Measurements from ENCODE around the gene C1orf167.

DNA sequence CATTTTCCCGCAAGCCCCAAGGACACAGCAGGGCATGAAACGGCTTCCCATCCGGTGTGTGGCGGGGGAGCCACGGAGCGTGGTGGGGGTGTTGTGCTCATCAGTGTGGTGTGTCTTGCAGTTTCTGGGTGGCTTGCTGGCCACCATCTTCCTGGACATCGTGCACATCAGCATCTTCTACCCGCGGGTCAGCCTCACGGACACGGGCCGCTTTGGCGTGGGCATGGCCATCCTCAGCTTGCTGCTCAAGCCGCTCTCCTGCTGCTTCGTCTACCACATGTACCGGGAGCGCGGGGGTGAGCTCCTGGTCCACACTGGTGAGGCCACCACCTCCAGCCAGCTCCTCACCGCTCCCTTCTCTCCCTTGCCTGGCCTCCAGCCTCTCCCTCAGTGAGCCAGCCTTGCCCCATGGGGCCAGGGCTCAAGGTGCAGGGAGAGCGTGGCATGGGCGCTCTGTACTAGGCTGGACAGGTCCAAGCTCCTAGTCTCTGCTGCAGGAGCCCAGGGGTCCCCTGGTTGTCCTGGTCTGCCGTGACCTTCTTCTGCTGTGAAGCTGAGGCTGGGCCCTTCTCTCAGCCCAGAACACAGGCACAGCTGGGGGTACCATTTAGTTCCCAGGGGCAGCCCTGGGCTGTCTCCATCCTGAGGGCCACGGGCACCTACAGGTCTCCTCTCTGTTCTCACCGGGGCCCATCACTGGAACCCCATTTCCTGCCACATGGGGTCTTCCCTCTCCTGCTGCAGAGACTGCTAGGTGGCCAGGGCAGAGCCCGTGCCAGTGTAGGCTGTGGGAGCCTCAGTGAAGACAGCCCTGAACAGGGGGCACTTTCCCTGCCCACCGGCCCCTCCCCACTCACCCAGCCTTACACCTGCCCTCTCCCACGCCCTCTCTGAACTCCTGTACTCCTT, 13.4 kb upstream of the C1orf167 start:
- TF ChIP-seq, protein P1, sequence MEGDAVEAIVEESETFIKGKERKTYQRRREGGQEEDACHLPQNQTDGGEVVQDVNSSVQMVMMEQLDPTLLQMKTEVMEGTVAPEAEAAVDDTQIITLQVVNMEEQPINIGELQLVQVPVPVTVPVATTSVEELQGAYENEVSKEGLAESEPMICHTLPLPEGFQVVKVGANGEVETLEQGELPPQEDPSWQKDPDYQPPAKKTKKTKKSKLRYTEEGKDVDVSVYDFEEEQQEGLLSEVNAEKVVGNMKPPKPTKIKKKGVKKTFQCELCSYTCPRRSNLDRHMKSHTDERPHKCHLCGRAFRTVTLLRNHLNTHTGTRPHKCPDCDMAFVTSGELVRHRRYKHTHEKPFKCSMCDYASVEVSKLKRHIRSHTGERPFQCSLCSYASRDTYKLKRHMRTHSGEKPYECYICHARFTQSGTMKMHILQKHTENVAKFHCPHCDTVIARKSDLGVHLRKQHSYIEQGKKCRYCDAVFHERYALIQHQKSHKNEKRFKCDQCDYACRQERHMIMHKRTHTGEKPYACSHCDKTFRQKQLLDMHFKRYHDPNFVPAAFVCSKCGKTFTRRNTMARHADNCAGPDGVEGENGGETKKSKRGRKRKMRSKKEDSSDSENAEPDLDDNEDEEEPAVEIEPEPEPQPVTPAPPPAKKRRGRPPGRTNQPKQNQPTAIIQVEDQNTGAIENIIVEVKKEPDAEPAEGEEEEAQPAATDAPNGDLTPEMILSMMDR (IDR thresholded peaks at IDR 0.05) = no peak
- TF ChIP-seq POLR2A (IDR thresholded peaks at IDR 0.05) = no peak

Measured in uterus (tissue), 2 donors.